Trophoblast cell (in vitro differentiated cells and primary cell): ENCODE measurements around the gene TBC1D22A.

Experiments
- DNase-seq, 2 donors: peaks; one replicate each; pipeline ENCODE4 v3.0.0-alpha.2; 2016
- H2AFZ ChIP-seq: 2 replicates; pipeline ENCODE4 v1.6.1; 2013; ENCODE audit warnings: low read length, moderate library complexity, mild to moderate bottlenecking; ENCODE audit not compliant: insufficient read depth, poor library complexity
- H2AK5ac ChIP-seq: 2 replicates; pipeline ENCODE4 v1.6.1; 2013; ENCODE audit warnings: mild to moderate bottlenecking, low read length
- H2BK120ac ChIP-seq: 2 replicates; pipeline ENCODE4 v1.6.1; 2013; ENCODE audit warnings: low read length, mild to moderate bottlenecking, moderate library complexity; ENCODE audit not compliant: insufficient read depth, poor library complexity
- H2BK12ac ChIP-seq: 2 replicates; pipeline ENCODE4 v1.6.1; 2013; ENCODE audit warnings: mild to moderate bottlenecking, low read length, moderate library complexity
- H2BK5ac ChIP-seq: 2 replicates; pipeline ENCODE4 v1.6.1; 2013; ENCODE audit warnings: low read length, low read depth, moderate library complexity, mild to moderate bottlenecking; ENCODE audit not compliant: poor library complexity
- H3K14ac ChIP-seq: 2 replicates; pipeline ENCODE4 v1.6.1; 2013; ENCODE audit warnings: mild to moderate bottlenecking, low read length
- H3K18ac ChIP-seq: 2 replicates; pipeline ENCODE4 v1.6.1; 2013; ENCODE audit warnings: mild to moderate bottlenecking, low read length
- H3K23ac ChIP-seq: 2 replicates; pipeline ENCODE4 v1.6.1; 2013; ENCODE audit warnings: low read length
- H3K27ac ChIP-seq: 2 replicates; pipeline ENCODE4 v1.5.1; 2013; ENCODE audit warnings: low read depth, mild to moderate bottlenecking, inconsistent platforms, low read length, moderate library complexity
- H3K27me3 ChIP-seq: 2 replicates; pipeline ENCODE4 v1.6.1; 2013; ENCODE audit warnings: inconsistent platforms, mild to moderate bottlenecking, low read length, moderate library complexity; ENCODE audit not compliant: insufficient read depth
- H3K36me3 ChIP-seq, 2 experiments: 1 replicate in 1 of 2; 2 replicates in 1 of 2; pipeline ENCODE4 v1.6.1; 2013; ENCODE audit warnings: low read length in 2 of 2, mild to moderate bottlenecking in 2 of 2, moderate library complexity in 1 of 2; ENCODE audit not compliant: insufficient read depth in 2 of 2, control insufficient read depth in 1 of 2
- H3K4ac ChIP-seq: 2 replicates; pipeline ENCODE4 v1.6.1; 2013; ENCODE audit warnings: low read depth, mild to moderate bottlenecking, low read length, moderate library complexity
- H3K4me1 ChIP-seq, 2 experiments: 1 replicate in 1 of 2; 2 replicates in 1 of 2; pipeline ENCODE4 v1.6.1; 2013; ENCODE audit warnings: low read length in 2 of 2, mild to moderate bottlenecking in 2 of 2, moderate library complexity in 1 of 2; ENCODE audit not compliant: insufficient read depth in 2 of 2, control insufficient read depth in 1 of 2
- H3K4me2 ChIP-seq: 2 replicates; pipeline ENCODE4 v1.6.1; 2013; ENCODE audit warnings: inconsistent platforms, mild to moderate bottlenecking, low read length, moderate library complexity
- H3K4me3 ChIP-seq: 2 replicates; pipeline ENCODE4 v1.5.1; 2013; ENCODE audit warnings: mild to moderate bottlenecking, low read depth, low read length, inconsistent platforms
- H3K79me1 ChIP-seq: one replicate; pipeline ENCODE4 v1.6.1; 2013; ENCODE audit warnings: low read length
- H3K79me2 ChIP-seq: 2 replicates; pipeline ENCODE4 v1.6.1; 2013; ENCODE audit warnings: low read length, mild to moderate bottlenecking; ENCODE audit not compliant: control insufficient read depth, insufficient read depth, poor library complexity
- H3K9ac ChIP-seq: 2 replicates; pipeline ENCODE4 v1.6.1; 2013; ENCODE audit warnings: mild to moderate bottlenecking, low read length
- H3K9me3 ChIP-seq: 2 replicates; pipeline ENCODE4 v1.6.1; 2013; ENCODE audit warnings: low read depth, mild to moderate bottlenecking, control low read depth, inconsistent platforms, low read length; ENCODE audit not compliant: insufficient read depth
- H4K12ac ChIP-seq: 2 replicates; pipeline ENCODE4 v1.6.1; 2013; ENCODE audit warnings: low read depth, mild to moderate bottlenecking, low read length, moderate library complexity
- H4K8ac ChIP-seq: 2 replicates; pipeline ENCODE4 v1.6.1; 2013; ENCODE audit warnings: low read depth, mild to moderate bottlenecking, low read length, moderate library complexity
- H4K91ac ChIP-seq: one replicate; pipeline ENCODE4 v1.6.1; 2013; ENCODE audit warnings: low read depth, mild to moderate bottlenecking, low read length, moderate library complexity
- WGBS: extraction: QIAGEN DNeasy Blood & Tissue Kit; methylation state at CpG from one replicate; pipeline ENCODE4 v1.1.7; 2013; ENCODE audit warnings: missing lambda C conversion rate; ENCODE audit not compliant: insufficient read length, insufficient coverage; ENCODE audit errors: extremely low coverage; 5-methylcytosine and 5-hydroxymethylcytosine counted together

The TBC1D22A gene

DNA sequence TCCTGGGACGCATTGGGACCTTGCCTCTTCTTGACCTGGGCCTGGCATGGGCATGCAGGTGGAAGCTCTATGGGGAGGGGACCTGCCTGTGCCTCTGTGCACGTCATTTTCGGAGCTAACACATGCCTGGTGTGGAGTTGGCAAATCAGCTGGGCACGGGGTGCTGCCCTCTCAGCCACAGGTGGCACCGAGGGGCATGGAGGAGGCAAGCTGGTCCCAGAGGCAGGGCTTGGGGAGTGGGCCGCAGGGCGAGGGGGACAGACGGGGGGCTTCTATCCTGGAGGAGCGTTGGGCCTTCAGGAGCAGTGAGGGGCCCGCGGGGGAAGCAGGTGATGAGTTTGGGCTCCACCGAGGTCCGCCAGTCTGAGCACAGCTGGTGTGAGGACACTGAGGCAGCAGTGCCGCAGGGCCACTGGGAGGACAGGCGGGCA lies 362.0 kb downstream of the TBC1D22A start:
- no CpG with 5 or more reads among the region's 15 CpGs for WGBS
- Histone ChIP-seq H3K9me3 (peaks cover 3% of the 10 kb centered on the region), H3K18ac (no peak overlapping the region), H3K4me1 (peaks cover 0 to 2% of the 10 kb centered on the region in 2 experiments), H3K4me2 (no peak overlapping the region), H3K9ac (no peak overlapping the region), H3K23ac (no peak overlapping the region), H3K4me3 (no peak overlapping the region), H2AK5ac (no peak overlapping the region), H2BK12ac (no peak overlapping the region), H3K79me1 (no peaks in the 10 kb centered on the region), H4K91ac (no peak overlapping the region), H4K12ac (no peak overlapping the region), H2BK5ac (no peak overlapping the region), H4K8ac (no peak overlapping the region), H3K4ac (no peak overlapping the region), H3K79me2 (no peaks in the 10 kb centered on the region), H3K14ac (no peak overlapping the region), H3K36me3 (no peaks in the 10 kb centered on the region), H3K27ac (no peak overlapping the region), H3K27me3 (no peaks in the 10 kb centered on the region), H2AFZ (no peak overlapping the region), H2BK120ac (no peak overlapping the region)
- no peak for DNase-seq

DNA sequence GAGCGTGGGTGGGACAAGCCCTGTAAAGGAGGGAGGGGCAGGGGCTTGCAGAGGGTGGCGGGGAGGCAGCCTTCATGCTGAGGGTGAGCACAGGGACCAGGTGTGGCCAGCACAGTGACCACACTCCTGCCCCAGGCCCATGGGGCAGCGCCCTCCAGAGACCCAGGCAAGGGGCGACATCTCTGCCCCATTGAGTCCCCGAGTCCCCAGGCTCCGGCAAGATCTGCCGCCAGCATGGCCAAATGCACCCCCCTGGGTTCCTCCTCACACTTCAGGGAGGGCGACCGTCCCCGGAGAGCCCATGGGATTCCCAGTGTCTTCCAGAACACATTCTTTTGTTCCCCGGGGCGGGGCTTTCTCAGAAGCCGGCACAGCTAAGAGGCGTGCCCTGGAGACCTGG lies 362.5 kb downstream of the TBC1D22A start:
- Histone ChIP-seq H3K27me3 (no peaks in the 10 kb centered on the region), H2BK12ac (no peak overlapping the region), H3K4me2 (no peak overlapping the region), H2BK120ac (no peak overlapping the region), H3K79me2 (no peaks in the 10 kb centered on the region), H3K4me1 (peaks cover 0 to 2% of the 10 kb centered on the region in 2 experiments), H3K36me3 (no peaks in the 10 kb centered on the region), H2AFZ (no peak overlapping the region), H3K27ac (no peak overlapping the region), H4K8ac (no peak overlapping the region), H2BK5ac (no peak overlapping the region), H3K9me3 (peaks cover 3% of the 10 kb centered on the region), H4K91ac (no peak overlapping the region), H3K79me1 (peaks cover 2% of the 10 kb centered on the region), H3K18ac (no peak overlapping the region), H4K12ac (no peak overlapping the region), H3K9ac (no peak overlapping the region), H3K14ac (no peak overlapping the region), H3K23ac (no peak overlapping the region), H3K4ac (no peak overlapping the region), H2AK5ac (no peak overlapping the region), H3K4me3 (no peak overlapping the region)
- WGBS, result no CpG with 5 or more reads among the region's 14 CpGs
- DNase-seq, result no peak

DNA sequence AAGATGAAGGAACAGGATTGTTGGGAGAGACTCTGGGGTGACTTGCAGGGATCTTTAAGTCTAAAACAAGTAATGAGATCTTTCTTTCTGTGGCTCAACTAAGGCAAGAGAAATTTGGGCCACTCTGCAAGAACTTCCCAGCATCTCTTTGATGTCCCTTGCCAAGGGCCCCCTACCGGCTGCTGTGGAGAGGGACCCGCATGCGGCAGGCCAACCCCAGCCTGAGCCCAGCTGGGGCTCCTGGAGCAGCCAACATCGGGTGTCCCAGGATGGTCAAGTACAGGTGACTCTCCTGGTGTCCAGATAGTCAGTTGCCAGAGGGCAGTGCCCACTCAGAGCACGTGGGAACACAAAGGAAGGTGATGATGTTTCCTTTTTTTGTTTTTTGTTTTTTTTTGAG lies 363.2 kb downstream of the TBC1D22A start:
- no peak overlapping the region for H2AK5ac ChIP-seq
- no peak overlapping the region for H3K9ac ChIP-seq
- no peak overlapping the region for H2BK120ac ChIP-seq
- H4K8ac ChIP-seq, result no peak overlapping the region
- no peak overlapping the region for H3K4me2 ChIP-seq
- H3K27me3 ChIP-seq, result no peaks in the 10 kb centered on the region
- H2AFZ ChIP-seq, result no peak overlapping the region
- H3K27ac ChIP-seq, result no peak overlapping the region
- no peaks in the 10 kb centered on the region for H3K4me1 ChIP-seq
- no peak overlapping the region for H3K4ac ChIP-seq
- peaks cover 2% of the 10 kb centered on the region for H3K79me1 ChIP-seq
- H3K23ac ChIP-seq, result no peak overlapping the region
- H3K4me3 ChIP-seq, result no peak overlapping the region
- no peak overlapping the region for H3K18ac ChIP-seq
- H4K91ac ChIP-seq, result no peak overlapping the region
- H2BK5ac ChIP-seq, result no peak overlapping the region
- no peaks in the 10 kb centered on the region for H3K36me3 ChIP-seq
- no CpG with 5 or more reads among the region's 5 CpGs for WGBS
- no peak overlapping the region for H2BK12ac ChIP-seq
- H4K12ac ChIP-seq, result no peak overlapping the region
- peaks cover 3% of the 10 kb centered on the region for H3K9me3 ChIP-seq
- peak in 1 of 2 donors; percentile 37 for DNase-seq
- H3K14ac ChIP-seq, result no peak overlapping the region
- H3K79me2 ChIP-seq, result no peaks in the 10 kb centered on the region

DNA sequence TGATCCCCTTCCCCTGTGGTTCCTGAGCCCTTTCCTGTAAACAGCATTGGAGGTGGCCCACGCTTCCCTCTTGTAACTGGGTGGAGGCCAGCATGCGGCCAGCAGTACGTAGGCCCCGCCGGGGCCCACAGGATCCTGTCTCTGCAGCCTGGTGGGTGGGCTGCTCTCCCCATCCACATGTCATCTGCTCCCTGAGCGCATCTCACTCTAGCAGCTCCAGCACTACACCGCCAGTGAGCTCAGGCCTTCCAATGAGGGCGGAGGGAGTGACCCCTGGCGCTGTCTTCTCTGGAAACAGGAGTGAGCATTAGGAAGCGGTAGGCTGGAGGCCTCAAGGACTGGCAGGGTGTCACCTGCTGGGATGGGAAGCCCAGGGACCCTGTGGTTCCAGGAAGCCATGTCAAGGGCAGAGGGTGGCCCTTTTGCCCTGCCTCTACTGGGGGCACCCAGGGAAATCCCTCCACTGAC lies 363.9 kb downstream of the TBC1D22A start:
- H3K36me3 ChIP-seq, result no peaks in the 10 kb centered on the region
- H3K4ac ChIP-seq, result no peak overlapping the region
- no peak overlapping the region for H3K4me3 ChIP-seq
- no peak overlapping the region for H3K23ac ChIP-seq
- DNase-seq, result no peak
- no CpG with 5 or more reads among the region's 10 CpGs for WGBS
- H2AFZ ChIP-seq, result no peak overlapping the region
- no peak overlapping the region for H3K18ac ChIP-seq
- H3K27me3 ChIP-seq, result no peaks in the 10 kb centered on the region
- no peak overlapping the region for H3K9ac ChIP-seq
- H3K14ac ChIP-seq, result no peak overlapping the region
- no peak overlapping the region for H2BK12ac ChIP-seq
- H3K9me3 ChIP-seq, result peaks cover 3% of the 10 kb centered on the region
- H4K8ac ChIP-seq, result no peak overlapping the region
- H4K91ac ChIP-seq, result no peak overlapping the region
- H2BK120ac ChIP-seq, result no peak overlapping the region
- no peaks in the 10 kb centered on the region for H3K4me1 ChIP-seq
- peaks cover 2% of the 10 kb centered on the region for H3K79me1 ChIP-seq
- H3K27ac ChIP-seq, result no peak overlapping the region
- H2BK5ac ChIP-seq, result no peak overlapping the region
- H4K12ac ChIP-seq, result no peak overlapping the region
- H3K79me2 ChIP-seq, result no peaks in the 10 kb centered on the region
- H2AK5ac ChIP-seq, result no peak overlapping the region
- no peak overlapping the region for H3K4me2 ChIP-seq
